Endothelial cell of umbilical vein (primary cell): ENCODE measurements around the gene TMC4. TPM values are rescaled to one million over a fixed set of nuclear protein-coding genes. Genes with fewer than 3 reads are reported as not detected.
A peak's percentile ranks its signal among the peaks of the same experiment; 100 is the strongest.

Source experiments
- BruUV-seq: library from RNA; stranded (reverse); fragments of 400-500 nt; replicated peaks from 2 replicates; lab custom pipeline; 2021; lab: Mats Ljungman, UMichigan
- CTCF ChIA-PET: fragments of 300-600, 350-600 bp; sonication (Branson Sonifier 250); formaldehyde crosslinking; loops from one replicate; lab custom pipeline; 2021; ENCODE audit warnings: antibody characterized with exemption, inconsistent platforms; lab: Charles Lee
- POLR2A ChIA-PET: fragments of 300-600, 350-600 bp; sonication (Branson Sonifier 250); formaldehyde crosslinking; loops from one replicate; lab custom pipeline; 2021; ENCODE audit warnings: antibody characterized with exemption, inconsistent platforms; lab: Charles Lee
- DNase-seq: peaks from one replicate; pipeline ENCODE4 v3.0.0-alpha.2; 2011; ENCODE audit warnings: low read depth, low spot score
- FAIRE-seq: peaks from 2 replicates; lab custom pipeline; 2011; peaks lifted over from hg19 to GRCh38; lab: Jason Lieb, UNC
- H2AFZ ChIP-seq: 2 replicates; pipeline ENCODE4 v1.6.0; 2012; ENCODE audit warnings: low read depth, low read length, control low read depth, inconsistent platforms
- H3K27ac ChIP-seq: 2 replicates; pipeline ENCODE4 v1.5.1; 2011; ENCODE audit warnings: low read depth, mild to moderate bottlenecking, control low read depth, low read length, moderate library complexity; ENCODE audit not compliant: insufficient read depth
- H3K27me3 ChIP-seq, 2 experiments: 2 replicates each; pipeline versions ENCODE4 v1.6.0 to v1.6.1; 2011; ENCODE audit warnings: low read length in 2 of 2, mixed read lengths in 1 of 2; ENCODE audit not compliant: control insufficient read depth in 2 of 2, insufficient read depth in 2 of 2
- H3K36me3 ChIP-seq, 2 experiments: 2 replicates in 1 of 2; 3 replicates in 1 of 2; pipeline ENCODE4 v1.5.1; 2011; ENCODE audit warnings: low read length in 2 of 2, mild to moderate bottlenecking in 1 of 2, moderate library complexity in 1 of 2; ENCODE audit not compliant: control insufficient read depth in 2 of 2, insufficient read depth in 2 of 2; ENCODE audit errors: extremely low read depth in 1 of 2
- H3K4me1 ChIP-seq: 3 replicates; pipeline ENCODE4 v1.5.1; 2011; ENCODE audit warnings: mild to moderate bottlenecking, low read length; ENCODE audit not compliant: control insufficient read depth, insufficient read depth; ENCODE audit errors: extremely low read depth
- H3K4me2 ChIP-seq: 2 replicates; pipeline ENCODE4 v1.6.1; 2011; ENCODE audit warnings: low read length, control low read depth, mixed read lengths; ENCODE audit not compliant: insufficient read depth
- H3K4me3 ChIP-seq, 3 experiments: fragments of 200-600 bp in 1 of 3; sonication (generic), shearing (Covaris generic) in 1 of 3; replicated peaks in 1 of 3; 2 replicates each; pipeline ENCODE4 v1.5.1; 2011 to 2016; ENCODE audit warnings: control low read depth in 3 of 3, low read length in 3 of 3, mild to moderate bottlenecking in 2 of 3, inconsistent platforms in 1 of 3, low read depth in 1 of 3, moderate library complexity in 1 of 3; ENCODE audit not compliant: insufficient read depth in 1 of 3
- H3K79me2 ChIP-seq: 2 replicates; pipeline ENCODE4 v1.6.0; 2012; ENCODE audit warnings: low read length, inconsistent platforms; ENCODE audit not compliant: control insufficient read depth, insufficient read depth
- H3K9ac ChIP-seq: replicated peaks from 2 replicates; pipeline ENCODE3; 2011; ENCODE audit warnings: low read length, control low read depth; ENCODE audit not compliant: insufficient read depth; ENCODE audit errors: extremely low read depth
- H3K9me1 ChIP-seq: replicated peaks from 3 replicates; pipeline ENCODE4 v1.6.0; 2011; ENCODE audit warnings: mild to moderate bottlenecking, low read length; ENCODE audit not compliant: control insufficient read depth, insufficient read depth; ENCODE audit errors: extremely low read depth
- H3K9me3 ChIP-seq: replicated peaks from 2 replicates; pipeline ENCODE4 v1.5.1; 2012; ENCODE audit warnings: low read length, inconsistent platforms; ENCODE audit not compliant: control insufficient read depth, insufficient read depth
- H4K20me1 ChIP-seq: replicated peaks from 2 replicates; pipeline ENCODE3; 2011; ENCODE audit warnings: mild to moderate bottlenecking, low read length; ENCODE audit not compliant: control insufficient read depth, insufficient read depth; ENCODE audit errors: extremely low read depth
- CTCF ChIP-seq, 2 donors: IDR thresholded peaks; 1 replicate in 1 of 2; 2 replicates in 1 of 2; pipeline ENCODE4 v1.5.1; 2011; ENCODE audit warnings: low read length in 2 of 2, mild to moderate bottlenecking in 2 of 2, moderate library complexity in 2 of 2, control low read depth in 1 of 2, inconsistent platforms in 1 of 2, low read depth in 1 of 2; ENCODE audit not compliant: insufficient read depth in 1 of 2; ENCODE audit errors: extremely low read depth in 1 of 2
- EZH2 ChIP-seq: IDR thresholded peaks from 2 replicates; pipeline ENCODE4 v1.6.1; 2012; ENCODE audit warnings: borderline replicate concordance, low read depth, mild to moderate bottlenecking, moderate library complexity, low read length, inconsistent platforms; ENCODE audit not compliant: severe bottlenecking
- FOS ChIP-seq: IDR thresholded peaks from 2 replicates; pipeline ENCODE4 v1.6.1; 2011; ENCODE audit warnings: mild to moderate bottlenecking, low read length, moderate library complexity, borderline replicate concordance; ENCODE audit not compliant: insufficient read depth
- GATA2 ChIP-seq: IDR thresholded peaks from 2 replicates; pipeline ENCODE4 v1.7.0; 2011; ENCODE audit warnings: low read depth, mild to moderate bottlenecking, moderate library complexity, mixed read lengths, low read length; ENCODE audit not compliant: insufficient read length, insufficient read depth
- JUN ChIP-seq: IDR thresholded peaks from 2 replicates; pipeline ENCODE4 v1.6.1; 2011; ENCODE audit warnings: borderline replicate concordance, low read depth; ENCODE audit not compliant: insufficient read length, insufficient read depth
- MAX ChIP-seq: IDR thresholded peaks from 2 replicates; pipeline ENCODE4 v1.6.1; 2011; ENCODE audit not compliant: insufficient read depth, insufficient read length
- MYC ChIP-seq: IDR thresholded peaks from one replicate; pipeline ENCODE4 v1.6.1; 2011; ENCODE audit warnings: mild to moderate bottlenecking, low read depth, low read length
- POLR2A ChIP-seq: IDR thresholded peaks from 2 replicates; pipeline ENCODE4 v1.6.1; 2012; ENCODE audit warnings: low read depth, mild to moderate bottlenecking, control low read depth, low read length
- POLR2AphosphoS5 ChIP-seq: IDR thresholded peaks from 2 replicates; pipeline ENCODE4 v1.6.1; 2012; ENCODE audit warnings: low read depth, mild to moderate bottlenecking, control low read depth, low read length, moderate library complexity; ENCODE audit not compliant: insufficient read depth
- dilution Hi-C: fragments of 300-500 bp; cut with MboI; formaldehyde crosslinking; loops from one replicate; pipeline ENCODE4 v1.15.0; 2019; ENCODE audit warnings: low sequenced_read_pairs; ENCODE audit not compliant: extremely low pct_ligation_motif_present
- intact Hi-C: fragments of 100-400 bp; cut with micrococcal nuclease; formaldehyde crosslinking; loops from one replicate; pipeline ENCODE4 v1.10.0; 2022
- polyA plus RNA-seq, 4 experiments: library from polyadenylated mRNA; depleted of rRNA in 3 of 4; stranded (reverse) in 3 of 4; unstranded in 1 of 4; fragments of >200 nt; gene quantifications; 2 replicates each; pipeline versions ENCODE4 v1.2.1 to v1.2.3, GENCODE V29; 2011 to 2012; ENCODE audit warnings: missing spikeins in 1 of 4
- total RNA-seq: library from RNA; stranded (reverse); gene quantifications from 2 replicates; pipeline ENCODE4 v1.2.3, GENCODE V29; 2021

The TMC4 gene
- total and polyA plus RNA-seq, 2 donors (not counting 3 experiments of a cell fraction or from before 2014, with no cell fraction given): 0.71 to 1.7 TPM

GRCh38 chr19:54203151-54203611 is 30.2 kb upstream of the TMC4 start:
- no TSS peak for BruUV-seq
- Histone ChIP-seq H3K9me3 (no peaks in the 10 kb centered on the region), H2AFZ (no peak overlapping the region), H3K4me3 (peak overlapping the region in 1 of 3 experiments; percentile 97), H3K9ac (peak overlapping the region; percentile 95), H3K27me3 (no peaks in the 10 kb centered on the region), H3K36me3 (peaks cover 40 to 51% of the 10 kb centered on the region in 2 experiments), H3K27ac (no peak overlapping the region), H3K79me2 (peaks cover 73% of the 10 kb centered on the region), H3K4me1 (peaks cover 42% of the 10 kb centered on the region), H4K20me1 (peaks cover 3% of the 10 kb centered on the region), H3K9me1 (no peaks in the 10 kb centered on the region), H3K4me2 (peak overlapping the region; percentile 96)
- dilution Hi-C loops: no loop called here
- intact Hi-C loops: loop anchor here (5.0 kb wide), 2 partner anchors 41 to 244 kb away; partner anchors contain the start of gene LENG8
- CTCF ChIA-PET: interaction anchor here (1.0 to 1.3 kb wide), 2 partner anchors 11 to 29 kb away, joined by 3 read pairs; partner anchors contain the start of gene TSEN34
- no peak for TF ChIP-seq FOS
- no peak for TF ChIP-seq EZH2
- no peak for TF ChIP-seq POLR2AphosphoS5
- TF ChIP-seq MYC: no peak
- TF ChIP-seq JUN: no peak
- TF ChIP-seq GATA2: no peak
- no peak for TF ChIP-seq POLR2A
- no peak for TF ChIP-seq MAX
- TF ChIP-seq CTCF (IDR thresholded peaks at IDR 0.05; ENCODE audit: extremely low read depth in 1 of 2, insufficient read depth in 1 of 2, low read depth in 1 of 2, low read length in 2 of 2): no peak
- FAIRE-seq (peak; percentile 46), DNase-seq (no peak)
- POLR2A ChIA-PET: interaction anchor here (0.5 to 6.0 kb wide), 2 partner anchors 13 to 19 kb away, joined by 7 to 91 read pairs; partner anchors contain the start of genes MBOAT7 and TSEN34
